ENCODE data around the gene IRAK3. TPM values are rescaled to one million over a fixed set of nuclear protein-coding genes. Genes with fewer than 3 reads are reported as not detected.

IRAK3 gene
- total RNA-seq, 2 experiments from 2014 or later: 0.59 to 0.74 TPM

- DNase-seq (no peak), ATAC-seq (ENCODE audit: poor library complexity) (no peak)
- Mint-ChIP-seq H3K27me3 (no peaks in the 10 kb centered on the region), H3K36me3 (ENCODE audit: low read depth) (peaks cover 91% of the 10 kb centered on the region), H3K4me1 (ENCODE audit: low read depth) (peaks cover 34% of the 10 kb centered on the region), H3K9me3 (peaks cover 5% of the 10 kb centered on the region), H3K4me3 (no peak overlapping the region), H3K27ac (peak overlapping the region; percentile 42)
- H3K27me3 ChIP-seq (ENCODE audit: control insufficient read depth in 1 of 2, insufficient read depth in 2 of 2, low read length in 2 of 2): no peaks in the 10 kb centered on the region
- H3K36me3 ChIP-seq (ENCODE audit: insufficient read depth, low read length): peaks cover 82% of the 10 kb centered on the region
- no peak overlapping the region for H3K4me3 ChIP-seq (ENCODE audit: low read length)
- TF ChIP-seq, protein P1, sequence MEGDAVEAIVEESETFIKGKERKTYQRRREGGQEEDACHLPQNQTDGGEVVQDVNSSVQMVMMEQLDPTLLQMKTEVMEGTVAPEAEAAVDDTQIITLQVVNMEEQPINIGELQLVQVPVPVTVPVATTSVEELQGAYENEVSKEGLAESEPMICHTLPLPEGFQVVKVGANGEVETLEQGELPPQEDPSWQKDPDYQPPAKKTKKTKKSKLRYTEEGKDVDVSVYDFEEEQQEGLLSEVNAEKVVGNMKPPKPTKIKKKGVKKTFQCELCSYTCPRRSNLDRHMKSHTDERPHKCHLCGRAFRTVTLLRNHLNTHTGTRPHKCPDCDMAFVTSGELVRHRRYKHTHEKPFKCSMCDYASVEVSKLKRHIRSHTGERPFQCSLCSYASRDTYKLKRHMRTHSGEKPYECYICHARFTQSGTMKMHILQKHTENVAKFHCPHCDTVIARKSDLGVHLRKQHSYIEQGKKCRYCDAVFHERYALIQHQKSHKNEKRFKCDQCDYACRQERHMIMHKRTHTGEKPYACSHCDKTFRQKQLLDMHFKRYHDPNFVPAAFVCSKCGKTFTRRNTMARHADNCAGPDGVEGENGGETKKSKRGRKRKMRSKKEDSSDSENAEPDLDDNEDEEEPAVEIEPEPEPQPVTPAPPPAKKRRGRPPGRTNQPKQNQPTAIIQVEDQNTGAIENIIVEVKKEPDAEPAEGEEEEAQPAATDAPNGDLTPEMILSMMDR (IDR thresholded peaks at IDR 0.05): no peak
- H3K9me3 ChIP-seq (ENCODE audit: control insufficient read depth in 1 of 2, insufficient read depth in 1 of 2, low read length in 2 of 2): peaks cover 0 to 23% of the 10 kb centered on the region in 2 experiments
- no peaks in the 10 kb centered on the region for H3K4me1 ChIP-seq (ENCODE audit: insufficient read depth, low read length)
- no peak overlapping the region for H3K27ac ChIP-seq (ENCODE audit: low read depth in 1 of 2, low read length in 2 of 2)
- intact Hi-C loops (cut with DNase I, micrococcal nuclease): loop anchor here (2.0 to 10.0 kb wide), 2 partner anchors 551 to 717 kb away; no protein-coding TSS in a partner anchor
- POLR2A ChIA-PET: interaction anchor here (1.3 kb wide), 1 partner anchor 13 kb away, joined by 6 read pairs; no protein-coding TSS in a partner anchor
- CTCF ChIA-PET: interaction anchor here (2.7 kb wide), 1 partner anchor 13 kb away, joined by 8 read pairs; the partner anchor contains the start of gene LLPH
Observed at GRCh38 chr12:66143868-66144267, 45.1 kb upstream of the IRAK3 start.

GRCh38 chr12:66144791-66145754 lies 43.9 kb upstream of the IRAK3 start:
- peak overlapping the region; percentile 50 for H3K27ac Mint-ChIP-seq
- peaks cover 83% of the 10 kb centered on the region for H3K36me3 ChIP-seq (ENCODE audit: insufficient read depth, low read length)
- H3K9me3 Mint-ChIP-seq: peaks cover 5% of the 10 kb centered on the region
- no peaks in the 10 kb centered on the region for H3K4me1 ChIP-seq (ENCODE audit: insufficient read depth, low read length)
- peaks cover 90% of the 10 kb centered on the region for H3K36me3 Mint-ChIP-seq (ENCODE audit: low read depth)
- H3K4me1 Mint-ChIP-seq (ENCODE audit: low read depth): peaks cover 34% of the 10 kb centered on the region
- TF ChIP-seq, protein P1 (IDR thresholded peaks at IDR 0.05): peak; percentile 36
- H3K4me3 ChIP-seq (ENCODE audit: low read length): no peak overlapping the region
- peak in 3 of 14 experiments; percentile 11 to 52 (median 52) for DNase-seq
- H3K27me3 ChIP-seq (ENCODE audit: control insufficient read depth in 1 of 2, insufficient read depth in 2 of 2, low read length in 2 of 2): no peaks in the 10 kb centered on the region
- no peak overlapping the region for H3K27ac ChIP-seq (ENCODE audit: low read depth in 1 of 2, low read length in 2 of 2)
- ATAC-seq (ENCODE audit: poor library complexity): peak; percentile 73
- H3K4me3 Mint-ChIP-seq: no peak overlapping the region
- ChIA-PET POLR2A (interaction anchor here (0.9 to 1.3 kb wide), 3 partner anchors 14 to 207 kb away, joined by 3 to 5 read pairs (median 5); partner anchors contain the start of genes LLPH and TMBIM4), CTCF (interaction anchor here (0.6 to 2.7 kb wide), 6 partner anchors 9 to 121 kb away, joined by 3 to 8 read pairs (median 4); partner anchors contain the start of gene LLPH)
- no peaks in the 10 kb centered on the region for H3K27me3 Mint-ChIP-seq
- peaks cover 0 to 23% of the 10 kb centered on the region in 2 experiments for H3K9me3 ChIP-seq (ENCODE audit: control insufficient read depth in 1 of 2, insufficient read depth in 1 of 2, low read length in 2 of 2)
- intact Hi-C loops (cut with DNase I, micrococcal nuclease): loop anchor here (1.0 to 10.0 kb wide), 4 partner anchors 264 to 716 kb away; no protein-coding TSS in a partner anchor

DNA sequence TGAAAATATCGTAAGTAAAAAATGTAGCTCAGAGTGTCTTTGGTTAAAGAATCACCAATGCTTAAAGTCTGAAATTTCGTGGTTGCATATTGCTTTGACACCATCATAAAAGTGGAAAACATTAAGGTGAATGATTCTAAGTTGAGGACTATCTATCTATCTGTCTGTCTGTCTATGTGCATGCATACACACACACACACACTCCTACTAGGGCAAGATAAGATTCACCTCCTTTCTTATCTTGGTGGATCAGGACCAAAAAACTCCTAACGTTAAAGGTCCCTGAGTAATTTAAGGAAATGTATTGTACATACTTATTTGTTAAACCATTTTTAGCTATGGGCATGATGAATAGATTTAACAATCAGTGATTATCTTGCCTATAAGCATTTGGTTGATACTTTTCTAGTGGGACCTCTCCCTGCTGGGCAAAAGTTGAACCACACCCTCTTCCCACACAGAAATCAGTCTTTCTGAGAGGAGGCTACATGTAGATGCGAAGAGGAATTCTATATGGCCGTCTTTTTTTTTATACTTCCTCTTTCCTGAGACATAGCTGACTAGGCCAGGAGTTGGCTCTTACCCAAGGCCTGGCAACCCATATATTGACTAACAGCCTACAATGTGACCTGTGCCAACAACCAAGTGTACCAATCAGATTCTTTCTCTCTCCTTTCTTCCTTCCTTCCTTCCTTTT lies 39.2 kb upstream of the IRAK3 start:
- Histone ChIP-seq H3K27me3 (ENCODE audit: control insufficient read depth in 1 of 2, insufficient read depth in 2 of 2, low read length in 2 of 2) (no peaks in the 10 kb centered on the region), H3K9me3 (ENCODE audit: control insufficient read depth in 1 of 2, insufficient read depth in 1 of 2, low read length in 2 of 2) (no peaks in the 10 kb centered on the region), H3K4me1 (ENCODE audit: insufficient read depth, low read length) (no peaks in the 10 kb centered on the region), H3K4me3 (ENCODE audit: low read length) (no peak overlapping the region), H3K36me3 (ENCODE audit: insufficient read depth, low read length) (peaks cover 60% of the 10 kb centered on the region), H3K27ac (ENCODE audit: low read depth in 1 of 2, low read length in 2 of 2) (no peak overlapping the region)
- TF ChIP-seq, protein P1 (IDR thresholded peaks at IDR 0.05): no peak
- H3K27me3 Mint-ChIP-seq: no peaks in the 10 kb centered on the region
- peaks cover 79% of the 10 kb centered on the region for H3K36me3 Mint-ChIP-seq (ENCODE audit: low read depth)
- peak; percentile 32 for ATAC-seq (ENCODE audit: poor library complexity)
- ChIA-PET CTCF (interaction anchor here (1.8 kb wide), 1 partner anchor 11 kb away, joined by 4 read pairs; no protein-coding TSS in a partner anchor), POLR2A (no interaction called here)
- peak overlapping the region; percentile 45 for H3K27ac Mint-ChIP-seq
- H3K9me3 Mint-ChIP-seq: no peaks in the 10 kb centered on the region
- intact Hi-C loops (cut with DNase I, micrococcal nuclease): loop anchor here (2.0 to 10.0 kb wide), 3 partner anchors 19 to 545 kb away; partner anchors contain the start of gene TMBIM4 (in 1 of the 2)
- peaks cover 22% of the 10 kb centered on the region for H3K4me1 Mint-ChIP-seq (ENCODE audit: low read depth)
- DNase-seq: peak in 2 of 14 experiments; percentile 35 to 51
- H3K4me3 Mint-ChIP-seq: no peak overlapping the region
